ENCODE data around the gene KL.
A peak's percentile ranks its signal among the peaks of the same experiment; 100 is the strongest.

Gene KL

DNA sequence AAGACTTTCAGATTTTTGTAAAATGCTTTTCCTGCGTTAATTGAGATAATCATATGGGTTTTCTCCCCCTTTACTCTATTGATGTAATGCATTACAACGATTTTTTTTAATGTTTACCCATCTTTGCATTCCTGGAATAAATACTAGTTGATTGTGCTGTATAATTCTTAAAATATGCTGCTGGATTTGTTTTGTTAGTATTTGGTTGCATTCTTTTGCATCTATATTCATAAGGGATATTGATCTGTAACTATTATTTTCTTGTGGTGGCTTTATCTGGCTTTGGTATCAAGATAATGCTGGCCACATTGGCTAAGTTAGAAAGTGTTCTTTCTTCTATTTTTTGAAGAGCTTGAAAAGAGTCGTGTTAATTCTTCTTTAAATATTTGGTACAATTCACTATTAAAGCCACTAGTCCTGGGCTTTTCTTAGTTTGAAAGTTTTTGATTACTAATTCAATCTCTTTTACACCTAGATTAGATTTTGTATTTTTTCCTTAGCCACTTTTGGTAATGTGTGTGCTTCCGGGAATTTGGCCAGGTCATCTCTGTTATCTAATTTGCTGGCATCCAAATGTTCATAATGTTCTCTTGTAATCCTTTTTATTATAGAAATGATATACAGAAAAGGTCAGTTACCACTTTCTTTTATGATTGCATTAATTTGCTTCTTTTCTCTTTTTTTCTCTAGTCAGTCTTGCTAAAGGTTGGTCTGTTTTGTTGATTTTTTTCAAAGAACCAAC lies 29.8 kb downstream of the KL start:
- no peak for DNase-seq

DNA sequence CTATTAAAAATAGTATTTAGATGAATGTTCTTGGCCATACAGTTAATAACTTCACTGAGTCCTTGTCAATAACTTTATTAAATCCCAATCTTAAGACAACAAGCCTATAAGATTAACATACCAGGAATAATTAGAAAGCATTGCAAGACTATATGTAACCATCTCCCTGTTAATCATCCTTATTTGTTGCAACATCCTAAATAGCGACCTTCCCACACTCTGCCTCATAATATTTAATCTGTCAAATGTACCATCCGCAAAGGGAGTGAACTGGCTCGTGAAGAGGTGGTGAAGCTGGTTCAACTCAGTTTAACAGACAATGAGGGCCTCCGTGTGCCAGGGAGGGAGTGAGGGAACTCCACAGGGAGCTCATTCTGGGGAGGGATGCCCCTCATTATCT lies 33.9 kb downstream of the KL start:
- DNase-seq = no peak

DNA sequence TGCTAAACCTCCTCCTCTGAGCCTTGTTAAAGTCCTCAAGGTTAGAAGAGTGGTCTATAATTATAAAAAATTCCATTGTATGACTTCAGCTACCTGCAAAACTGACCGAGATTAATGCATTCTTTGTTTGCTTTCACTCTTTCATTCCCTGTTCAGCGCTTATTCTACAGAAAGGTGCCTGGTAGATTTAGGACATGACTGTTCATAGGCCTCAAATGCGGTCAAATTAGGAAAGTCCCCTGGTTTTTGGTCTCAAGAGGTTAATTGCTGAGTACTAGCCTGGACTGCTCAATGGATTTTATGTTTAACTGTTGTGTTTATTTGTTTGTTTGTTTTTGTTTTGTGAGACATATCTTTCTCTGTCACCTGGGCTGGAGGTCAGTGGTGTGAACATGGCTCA lies 35.4 kb downstream of the KL start:
- no peak for DNase-seq

DNA sequence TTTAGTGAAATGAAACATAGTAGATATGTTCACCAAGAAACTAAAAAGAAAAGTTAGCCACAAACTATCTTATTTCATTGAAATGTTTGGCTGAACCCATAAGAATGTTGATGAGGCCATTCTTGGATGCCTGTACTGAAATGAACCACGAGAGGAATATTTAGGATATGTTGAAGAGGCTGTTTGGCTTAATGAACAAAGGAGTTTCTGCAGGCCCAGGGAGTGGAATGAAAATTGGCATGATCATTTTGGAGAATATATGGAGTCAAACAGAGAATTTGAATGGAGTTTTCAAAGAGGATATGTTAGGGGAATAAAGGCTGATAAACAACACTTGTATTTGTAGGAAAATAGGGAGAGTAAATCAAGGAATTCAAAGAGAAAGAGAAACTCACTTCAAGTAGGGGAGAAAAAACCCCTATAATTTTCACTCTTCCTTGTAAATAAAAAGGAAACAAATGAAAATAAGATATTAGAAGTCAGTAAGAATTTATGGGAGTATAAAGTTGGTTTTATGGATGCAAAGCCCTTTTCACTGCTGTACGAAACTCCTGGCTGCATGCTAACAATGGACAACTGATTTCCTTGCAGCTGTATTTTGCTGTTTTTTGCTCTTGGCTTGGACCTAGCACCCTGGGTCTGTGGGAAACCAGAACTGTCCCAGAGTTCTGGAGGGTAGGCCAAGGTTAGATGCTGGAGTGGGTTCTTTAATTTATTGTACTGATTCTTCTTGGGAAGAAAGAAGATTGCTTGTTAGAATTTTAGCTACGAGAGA lies 36.5 kb downstream of the KL start:
- DNase-seq = no peak

DNA sequence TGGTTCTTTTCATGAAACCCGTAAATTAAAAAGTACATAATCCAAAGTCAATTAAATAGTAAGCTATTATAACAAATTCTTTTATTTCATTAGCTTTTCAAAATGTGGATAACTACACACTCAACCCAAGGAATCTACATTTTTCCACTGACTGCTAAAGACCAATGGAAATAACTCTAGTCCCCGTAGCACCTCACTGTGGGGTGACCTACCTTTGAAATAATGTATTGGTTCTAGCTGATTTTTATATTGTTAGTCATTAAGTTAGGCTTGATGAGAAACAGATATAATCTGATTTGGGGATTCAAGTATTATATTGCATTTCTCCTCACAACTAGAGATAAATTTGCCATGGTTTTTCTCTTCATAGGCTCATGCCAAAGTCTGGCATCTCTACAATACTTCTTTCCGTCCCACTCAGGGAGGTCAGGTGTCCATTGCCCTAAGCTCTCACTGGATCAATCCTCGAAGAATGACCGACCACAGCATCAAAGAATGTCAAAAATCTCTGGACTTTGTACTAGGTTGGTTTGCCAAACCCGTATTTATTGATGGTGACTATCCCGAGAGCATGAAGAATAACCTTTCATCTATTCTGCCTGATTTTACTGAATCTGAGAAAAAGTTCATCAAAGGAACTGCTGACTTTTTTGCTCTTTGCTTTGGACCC lies 37.3 kb downstream of the KL start:
- DNase-seq = no peak

DNA sequence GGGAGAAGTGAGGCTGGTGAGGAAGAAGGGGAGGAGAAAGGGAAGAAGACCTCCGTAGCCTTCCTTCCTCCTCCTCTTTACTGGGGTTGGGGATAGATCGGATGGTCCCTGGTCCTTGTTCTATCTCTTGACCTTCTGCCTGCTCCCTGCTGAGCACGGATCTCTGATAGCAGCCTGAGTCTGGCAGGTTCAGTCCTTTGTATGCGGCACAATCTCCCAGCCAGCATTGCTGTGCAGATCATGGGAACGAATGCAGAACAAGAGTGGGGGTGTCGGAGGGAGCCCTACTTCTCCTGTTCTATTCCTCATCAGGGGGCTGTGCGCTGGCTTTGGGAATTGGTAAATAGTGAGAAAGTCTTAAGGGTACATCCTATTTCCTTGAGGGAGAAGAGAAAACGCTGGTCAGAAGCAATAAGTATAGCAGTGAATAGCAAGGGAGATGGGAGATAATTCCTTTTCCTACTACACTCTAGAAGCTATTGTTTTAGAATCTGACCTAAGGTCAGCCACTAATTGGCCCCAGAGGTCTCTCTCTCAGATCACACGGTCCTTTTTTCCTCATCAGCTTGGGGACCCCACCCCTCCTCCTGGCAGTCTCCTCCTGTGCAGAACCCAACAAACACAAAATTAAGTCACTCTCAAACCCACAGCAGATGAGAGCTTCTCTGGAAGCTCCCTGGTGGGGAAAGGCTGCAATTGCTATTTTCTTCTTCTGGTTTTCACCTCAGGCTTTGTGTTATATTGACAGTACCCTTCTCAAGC lies 41.0 kb downstream of the KL start:
- no peak for DNase-seq

DNA sequence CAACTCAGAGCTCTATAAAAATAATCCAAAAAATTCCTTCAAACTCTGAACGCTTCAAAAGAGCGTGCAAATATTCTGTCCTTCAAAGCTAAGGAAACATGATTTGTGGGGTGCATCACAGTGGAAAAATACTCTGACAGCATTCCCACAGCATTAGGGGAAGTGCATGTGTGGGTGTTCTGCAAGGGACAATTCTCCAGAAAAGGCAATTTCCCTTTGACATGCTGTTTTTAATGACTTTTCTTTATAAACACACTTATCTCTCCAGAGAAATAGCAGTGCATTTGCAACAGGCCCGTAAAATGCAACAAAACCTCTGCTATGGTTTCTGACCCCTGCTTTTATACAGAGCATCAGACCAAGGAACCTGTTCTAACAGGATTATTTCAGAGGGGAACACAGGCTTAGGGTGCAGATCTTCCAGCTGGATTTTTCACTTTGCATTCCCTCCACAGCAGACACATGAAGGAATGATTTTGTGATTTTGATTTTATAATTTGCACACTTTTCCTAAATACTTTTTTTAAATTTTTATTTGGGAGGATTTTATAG lies 42.6 kb downstream of the KL start:
- DNase-seq = no peak

DNA sequence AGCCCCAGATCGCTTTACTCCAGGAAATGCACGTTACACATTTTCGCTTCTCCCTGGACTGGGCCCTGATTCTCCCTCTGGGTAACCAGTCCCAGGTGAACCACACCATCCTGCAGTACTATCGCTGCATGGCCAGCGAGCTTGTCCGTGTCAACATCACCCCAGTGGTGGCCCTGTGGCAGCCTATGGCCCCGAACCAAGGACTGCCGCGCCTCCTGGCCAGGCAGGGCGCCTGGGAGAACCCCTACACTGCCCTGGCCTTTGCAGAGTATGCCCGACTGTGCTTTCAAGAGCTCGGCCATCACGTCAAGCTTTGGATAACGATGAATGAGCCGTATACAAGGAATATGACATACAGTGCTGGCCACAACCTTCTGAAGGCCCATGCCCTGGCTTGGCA lies 44.6 kb downstream of the KL start:
- no peak for DNase-seq

DNA sequence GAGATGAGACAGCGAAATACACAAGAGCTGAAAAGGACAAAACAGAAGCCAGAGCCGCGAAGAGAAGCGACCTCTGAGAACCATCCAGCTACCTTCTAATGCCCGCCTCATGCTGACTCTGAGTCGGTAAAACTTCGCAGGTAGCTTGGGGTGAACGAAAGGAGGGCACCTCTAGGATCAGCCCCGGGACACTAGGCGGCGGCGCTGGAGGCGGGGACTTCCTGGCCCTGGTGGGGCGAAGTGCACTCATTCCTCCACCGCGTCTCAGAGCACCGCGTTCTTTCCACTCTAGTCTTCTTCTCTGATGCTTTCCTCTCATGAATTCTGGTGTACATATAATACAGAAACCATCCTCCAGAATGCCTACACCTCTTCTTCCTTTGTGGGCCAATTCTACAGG lies 50.1 kb downstream of the KL start:
- DNase-seq = no peak

DNA sequence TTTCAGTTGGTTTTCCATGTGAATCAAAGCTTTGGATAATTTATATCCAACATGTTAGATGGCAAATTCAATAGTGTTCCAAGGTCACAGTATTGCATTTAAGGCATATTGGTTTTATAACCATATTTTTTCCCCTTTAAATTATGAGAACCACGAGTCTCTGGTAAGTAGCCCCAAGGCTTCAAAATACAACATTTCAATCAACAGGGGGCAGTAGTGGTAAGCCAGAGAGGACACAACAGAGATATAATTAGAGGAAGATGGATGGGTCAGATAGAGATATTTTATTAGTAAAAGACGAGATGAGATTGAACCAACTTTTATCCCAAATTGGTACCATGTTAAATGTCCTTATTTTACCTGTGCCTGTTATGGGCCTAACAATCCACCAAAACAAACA lies 53.1 kb downstream of the KL start:
- DNase-seq = no peak

DNA sequence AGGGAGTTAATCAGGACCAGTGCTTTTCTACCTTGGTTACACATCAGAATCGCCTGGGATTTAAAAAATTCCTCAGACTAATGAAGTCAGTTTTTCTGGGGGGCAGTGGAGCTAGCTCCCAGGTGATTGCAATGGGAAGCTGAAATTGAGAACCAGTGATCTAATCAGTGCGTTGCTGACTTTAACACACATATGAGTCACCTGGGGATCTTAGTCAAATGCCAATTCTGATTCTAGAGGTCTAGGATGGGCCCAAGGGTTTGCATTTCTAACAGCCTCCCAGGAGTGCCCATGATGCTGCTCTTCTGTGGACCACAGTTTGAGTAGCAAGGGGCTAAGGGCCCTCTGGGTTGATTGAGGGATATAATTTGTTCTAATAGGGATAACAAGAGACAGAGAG lies 54.5 kb downstream of the KL start:
- no peak for DNase-seq

DNA sequence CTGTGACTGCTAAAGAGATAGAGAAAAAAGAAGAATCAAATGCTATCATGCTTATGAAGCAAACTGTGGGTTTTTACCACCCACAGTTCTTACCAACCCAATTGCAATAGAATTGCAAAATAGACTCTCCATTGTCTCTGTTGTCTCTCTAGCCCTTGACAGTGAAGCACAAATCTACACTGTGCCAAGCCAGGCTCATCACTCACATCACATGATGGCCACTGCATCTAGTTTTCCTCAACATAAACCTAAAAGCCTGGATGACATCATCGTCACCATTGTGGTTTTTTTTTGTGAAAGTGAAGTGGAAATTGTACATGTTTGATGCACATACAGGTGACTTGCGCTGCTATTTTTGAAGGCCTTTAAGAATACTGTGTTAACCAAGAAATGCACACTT lies 56.1 kb downstream of the KL start:
- no peak for DNase-seq

DNA sequence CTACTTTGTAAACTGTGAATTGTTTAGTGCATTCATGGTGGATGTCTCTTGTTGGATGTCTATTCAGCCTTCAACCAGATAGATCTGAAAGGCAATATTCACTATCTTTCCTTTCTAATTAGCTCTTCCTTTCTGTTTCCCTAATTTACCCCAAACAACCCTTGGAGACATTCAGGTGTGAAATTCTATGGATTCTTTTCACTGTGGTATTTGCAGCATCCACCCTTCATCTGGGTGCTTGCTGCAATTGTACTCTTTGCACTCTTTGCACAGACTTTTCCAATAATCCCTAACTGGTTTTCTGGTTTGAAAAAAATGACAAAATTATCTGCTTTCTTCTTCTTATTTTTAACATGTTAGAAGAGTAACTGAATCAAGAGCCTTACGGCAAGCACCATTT lies 56.5 kb downstream of the KL start:
- no peak for DNase-seq

DNA sequence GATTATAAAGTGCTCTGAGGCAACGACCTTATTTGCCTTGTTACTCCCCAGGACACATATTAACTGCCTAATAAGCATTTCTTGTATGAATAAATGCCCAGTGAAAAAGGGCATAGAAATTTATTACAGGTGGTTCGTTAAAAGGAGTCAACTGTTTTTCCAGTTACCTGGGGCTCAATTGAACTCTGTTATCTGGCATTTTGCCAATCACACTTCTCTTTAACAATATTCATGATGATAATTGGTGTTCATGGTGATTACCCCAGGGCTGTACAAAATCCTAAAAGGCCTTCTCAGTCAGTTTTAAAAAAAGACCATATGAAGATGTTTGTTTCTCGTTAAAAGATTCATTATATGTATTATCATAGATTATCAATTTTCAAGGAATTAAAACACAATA lies 57.1 kb downstream of the KL start:
- DNase-seq = peak; percentile 75

DNA sequence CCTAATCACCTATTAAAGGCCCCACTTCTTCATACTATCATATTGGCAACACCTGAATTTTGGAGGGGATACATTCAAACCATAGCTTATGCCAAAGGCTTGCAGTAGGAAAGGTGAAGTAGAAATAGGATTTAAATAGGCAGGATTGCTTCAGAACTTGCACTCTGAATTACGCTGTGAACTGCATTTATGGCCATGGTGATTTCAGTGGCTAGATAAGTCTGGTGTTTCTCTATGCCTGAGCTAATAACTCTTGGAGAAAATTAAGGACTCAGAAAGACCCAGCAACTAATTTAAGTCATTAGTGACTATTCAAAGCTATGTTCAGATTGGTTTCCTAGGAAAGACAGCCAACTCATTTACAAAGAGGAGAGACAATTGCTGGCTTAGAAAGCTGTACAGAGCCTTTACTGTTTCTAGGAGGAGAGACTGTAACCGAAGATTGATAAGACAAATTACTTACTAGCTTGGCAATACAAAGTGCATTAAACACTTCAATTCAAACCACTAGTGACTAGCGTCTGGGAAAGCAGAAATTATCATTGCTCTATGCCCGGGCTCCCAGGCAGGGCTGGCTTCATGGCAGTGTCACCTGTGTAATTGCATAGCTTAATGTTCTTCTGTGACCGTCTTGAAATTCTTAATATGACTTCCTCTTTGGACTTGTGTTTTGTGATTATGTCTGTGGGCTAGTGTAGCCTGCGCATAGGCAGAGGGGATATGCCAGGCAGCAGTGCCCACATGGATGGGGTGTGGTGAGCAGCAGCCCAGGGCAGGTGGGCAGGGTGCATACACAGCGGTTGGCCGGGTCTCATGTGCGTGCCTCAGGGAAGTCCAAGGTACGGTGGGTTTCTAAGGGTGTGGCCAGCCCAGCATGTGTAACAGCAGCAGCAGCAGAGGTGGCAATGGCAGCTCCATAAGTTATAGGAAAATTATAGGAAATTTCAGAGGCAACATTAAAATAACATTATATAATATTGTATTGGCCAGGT lies 60.1 kb downstream of the KL start:
- peak; percentile 17 for DNase-seq

DNA sequence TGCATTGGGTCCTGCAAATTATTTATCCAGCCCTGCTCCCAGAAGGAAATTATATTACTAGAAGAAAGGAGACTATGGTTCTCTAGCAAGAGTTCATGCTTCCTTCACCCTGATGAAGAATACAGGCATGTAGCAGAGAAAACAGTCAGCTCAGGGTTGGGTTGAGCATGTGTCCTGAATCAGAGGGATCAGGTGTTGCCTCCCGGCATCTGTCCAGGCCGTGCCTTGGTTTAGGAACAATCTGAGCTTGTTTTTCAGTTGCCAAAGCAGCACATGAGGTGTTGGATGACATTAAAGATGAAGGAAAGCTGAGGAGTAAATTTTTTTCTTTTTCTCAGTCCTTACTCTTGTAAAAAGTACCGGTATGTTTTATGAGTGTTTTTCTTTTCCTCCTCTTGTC lies 62.0 kb downstream of the KL start:
- DNase-seq = no peak

DNA sequence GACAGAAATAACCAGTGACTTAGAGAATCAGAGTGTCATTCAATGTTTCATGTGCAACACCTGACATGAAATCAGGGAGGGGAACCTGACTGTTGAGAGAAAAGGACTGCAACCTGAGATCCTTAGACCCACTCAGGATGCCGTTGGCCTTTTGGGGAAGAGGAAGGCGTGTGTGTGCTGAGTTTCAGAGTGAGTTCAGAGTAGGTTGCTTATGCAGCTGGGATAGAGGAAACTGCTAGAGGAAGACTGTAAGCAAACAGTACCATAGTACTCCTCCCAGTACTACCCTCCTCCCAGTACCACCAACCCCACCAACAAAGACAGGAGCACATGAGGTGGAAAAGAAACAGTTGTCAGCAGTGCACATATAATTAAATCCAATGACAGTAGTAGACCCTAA lies 63.7 kb downstream of the KL start:
- DNase-seq = no peak

DNA sequence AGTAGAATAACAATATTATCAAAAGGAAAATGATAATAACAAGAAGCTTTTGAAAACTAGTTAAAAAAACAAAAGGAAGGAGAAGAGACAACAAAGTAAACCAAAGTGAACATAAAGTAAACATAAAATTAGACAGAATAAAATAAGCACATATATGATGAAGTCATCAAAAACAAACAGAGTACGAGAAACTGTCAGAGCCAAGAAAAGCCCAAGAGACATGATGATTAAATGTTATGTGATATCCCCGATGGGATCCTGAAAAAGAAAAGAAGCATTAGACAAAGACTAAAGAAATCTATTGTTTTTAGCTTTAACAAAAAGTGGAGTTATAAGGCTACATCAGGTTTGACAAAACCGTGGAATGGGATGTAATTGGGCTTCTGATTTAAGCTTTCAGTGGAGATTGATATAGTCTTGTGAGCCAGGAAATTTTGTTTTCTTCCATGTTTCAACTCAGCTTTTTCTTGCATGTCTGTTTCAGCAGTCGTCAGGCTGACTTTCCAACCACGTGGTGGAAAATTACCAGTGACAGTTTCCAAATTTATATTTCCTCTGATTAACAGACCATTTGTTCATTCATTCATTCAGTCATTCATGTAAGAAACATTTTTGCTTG lies 64.9 kb downstream of the KL start:
- no peak for DNase-seq

DNA sequence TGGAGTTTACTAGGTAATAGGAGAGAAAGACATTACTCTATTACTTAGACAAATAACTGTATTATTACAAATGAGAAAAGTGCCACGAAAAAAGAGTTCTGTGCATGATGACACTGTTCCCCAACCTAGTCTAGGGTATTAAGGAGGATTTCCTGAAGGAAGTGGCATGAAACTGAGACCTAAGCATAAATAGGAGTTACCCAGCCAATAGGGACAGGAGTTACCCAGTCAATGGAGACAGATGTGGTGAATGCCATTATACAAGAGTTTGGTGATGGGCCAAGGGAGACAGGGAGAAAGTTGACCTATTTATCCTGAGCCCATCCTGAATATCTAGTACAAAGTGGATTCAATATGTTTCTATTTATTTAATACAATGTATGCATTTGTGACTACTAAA lies 65.4 kb downstream of the KL start:
- DNase-seq = no peak

DNA sequence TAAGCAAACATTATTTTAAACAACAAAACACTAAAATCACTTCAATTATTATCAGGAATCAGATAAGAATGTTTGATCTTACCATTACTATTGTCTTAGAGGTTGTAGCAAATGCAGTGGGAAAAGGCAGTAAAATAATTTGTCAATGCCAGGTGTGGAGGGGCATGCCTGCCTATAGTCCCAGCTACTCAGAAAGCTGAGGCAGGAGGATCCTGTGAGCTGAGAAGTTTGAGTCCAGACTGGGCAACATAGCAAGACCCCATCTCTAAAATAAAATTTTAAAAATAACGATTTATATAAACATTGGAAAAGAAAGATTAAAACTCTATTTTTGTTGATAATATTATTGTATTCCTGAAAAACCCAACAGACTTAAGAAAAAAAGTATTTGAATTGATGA lies 66.8 kb downstream of the KL start:
- no peak for DNase-seq

DNA sequence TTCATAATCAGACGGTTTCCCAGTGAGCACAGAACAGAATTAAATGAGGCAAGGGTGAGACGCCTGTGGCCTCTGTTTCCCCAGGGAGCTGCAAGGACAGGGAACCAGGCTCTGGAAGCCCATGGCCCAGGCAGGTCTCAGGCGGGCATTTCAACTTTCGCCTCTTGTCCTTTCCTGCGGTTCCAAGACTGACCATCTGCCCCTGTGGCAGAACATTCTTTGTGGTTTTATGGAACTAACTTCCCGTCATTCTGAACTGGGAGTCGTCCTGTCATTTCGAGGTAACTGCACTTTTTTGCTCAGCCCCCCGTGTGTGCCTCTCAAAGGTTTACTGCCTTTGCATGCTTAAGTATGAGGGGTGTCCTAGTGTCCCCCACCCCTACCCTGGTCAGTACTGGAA lies 70.9 kb downstream of the KL start:
- no peak for DNase-seq

All from NCI-H1105 treated with DMSO at 0.1 percent for 48 hours (cell line).